Femur (tissue), 1 donor: ENCODE measurements around the gene OLFM2.
"Not testable (repeated sequence)": the region's sequence is repeated elsewhere in the genome, so short reads cannot be mapped to it uniquely, and the experiment has no call there.

Source experiments
- DNase-seq: peaks from one replicate; pipeline ENCODE4 v3.0.0-alpha.2; 2017

OLFM2 gene

DNA sequence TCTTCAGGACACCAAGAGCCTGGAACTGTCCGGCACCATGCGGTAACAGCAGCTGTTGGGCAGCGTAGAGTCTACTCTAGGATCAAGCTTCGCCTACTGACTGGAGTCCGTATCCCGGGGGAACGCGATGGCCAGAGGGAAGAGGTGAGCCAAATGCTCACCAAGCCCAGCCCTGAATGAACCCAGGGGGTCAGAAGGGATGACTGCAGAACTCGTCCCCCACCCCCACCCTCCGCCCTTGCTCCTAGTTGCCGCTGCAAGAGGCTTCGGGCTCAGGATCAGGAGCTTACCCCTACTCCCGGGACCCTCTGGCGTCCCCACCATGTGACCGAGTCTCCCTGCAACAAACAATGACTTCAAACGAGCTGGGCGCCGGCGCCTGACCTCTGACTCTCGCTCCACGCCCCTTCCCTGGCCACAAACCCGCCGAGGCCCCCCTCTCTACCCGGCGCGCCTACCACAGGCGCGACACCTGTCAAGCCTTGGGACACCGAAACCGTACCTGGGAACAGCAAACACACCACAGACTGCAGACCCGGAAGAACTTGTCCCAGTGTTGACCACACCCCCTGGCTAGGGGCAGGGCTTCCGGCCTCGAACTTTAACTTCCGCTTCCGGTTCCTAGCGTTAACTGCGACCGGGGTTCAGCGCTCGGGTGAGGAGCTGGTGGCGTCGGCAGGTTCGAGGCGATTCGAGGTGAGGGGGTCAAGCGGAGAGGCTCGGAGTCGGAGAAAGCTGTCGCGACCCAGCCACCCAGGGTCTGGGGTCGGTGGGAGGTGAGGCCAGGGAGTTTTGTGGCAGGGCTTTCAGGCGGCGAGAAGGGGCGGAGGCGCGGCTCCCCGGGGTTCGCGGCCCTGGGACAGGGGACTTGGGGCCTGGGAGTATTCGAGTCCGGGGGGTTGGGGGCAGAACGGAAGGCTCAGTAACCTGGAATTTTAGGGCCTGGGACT, 108.8 kb downstream of the OLFM2 start, which contains the start of gene UBL5:
TSS of gene UBL5 (plus strand) at position 630 of the 950 bp plus-strand sequence. CDS start 420 bp downstream, outside the sequence.
- DNase-seq, result peak; percentile 94

DNA sequence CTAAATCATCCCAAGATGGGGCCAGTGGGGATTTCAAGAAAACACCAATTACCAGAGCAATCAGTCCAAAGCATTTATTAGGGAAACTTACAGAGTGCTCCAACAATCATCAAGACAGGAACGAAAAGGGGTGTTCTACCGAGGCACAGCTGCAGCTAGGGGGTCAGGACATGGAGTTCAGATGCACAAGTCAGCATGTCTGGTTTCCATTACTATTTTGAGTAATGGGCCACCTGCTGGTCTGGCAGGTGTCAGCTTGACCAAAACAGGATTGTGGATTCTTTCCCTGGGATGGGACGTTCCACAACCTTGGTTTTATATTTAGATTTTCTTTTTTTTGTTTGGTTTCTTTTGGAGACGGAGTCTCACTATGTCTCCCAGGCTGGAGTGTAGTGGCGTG, 112.5 kb downstream of the OLFM2 start:
- no peak for DNase-seq

DNA sequence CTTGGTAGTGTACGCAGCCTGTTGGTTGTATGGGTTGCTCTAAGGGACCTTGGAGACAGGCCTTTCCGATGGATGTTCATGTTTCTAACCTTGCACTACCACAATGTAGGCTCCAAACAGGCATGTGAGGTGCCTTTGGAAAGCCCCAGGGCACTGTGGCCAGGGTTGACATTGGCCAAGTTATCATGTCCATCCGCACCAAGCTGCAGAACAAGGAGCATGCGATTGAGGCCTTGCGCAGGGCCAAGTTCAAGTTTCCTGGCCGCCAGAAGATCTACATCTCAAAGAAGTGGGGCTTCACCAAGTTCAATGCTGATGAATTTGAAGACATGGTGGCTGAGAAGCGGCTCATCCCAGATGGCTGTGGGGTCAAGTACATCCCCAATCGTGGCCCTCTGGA, 116.3 kb downstream of the OLFM2 start:
- DNase-seq, result not testable (repeated sequence)

DNA sequence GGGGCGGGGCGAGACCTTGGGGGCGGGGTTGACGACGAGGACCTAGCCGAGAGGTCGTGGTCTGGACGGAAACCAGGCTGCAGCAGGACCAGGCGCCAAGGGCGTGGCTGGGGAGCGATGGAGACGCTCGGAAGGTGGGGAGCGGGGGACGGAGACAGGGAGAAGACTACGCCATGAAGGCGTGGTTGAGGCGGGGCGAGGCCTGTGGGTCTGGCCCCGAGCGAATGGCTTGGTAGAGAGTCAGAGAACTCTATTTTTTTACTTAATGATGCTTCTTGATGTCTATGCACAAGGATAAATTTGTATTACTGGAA, 116.8 kb downstream of the OLFM2 start:
- DNase-seq, result no peak

DNA sequence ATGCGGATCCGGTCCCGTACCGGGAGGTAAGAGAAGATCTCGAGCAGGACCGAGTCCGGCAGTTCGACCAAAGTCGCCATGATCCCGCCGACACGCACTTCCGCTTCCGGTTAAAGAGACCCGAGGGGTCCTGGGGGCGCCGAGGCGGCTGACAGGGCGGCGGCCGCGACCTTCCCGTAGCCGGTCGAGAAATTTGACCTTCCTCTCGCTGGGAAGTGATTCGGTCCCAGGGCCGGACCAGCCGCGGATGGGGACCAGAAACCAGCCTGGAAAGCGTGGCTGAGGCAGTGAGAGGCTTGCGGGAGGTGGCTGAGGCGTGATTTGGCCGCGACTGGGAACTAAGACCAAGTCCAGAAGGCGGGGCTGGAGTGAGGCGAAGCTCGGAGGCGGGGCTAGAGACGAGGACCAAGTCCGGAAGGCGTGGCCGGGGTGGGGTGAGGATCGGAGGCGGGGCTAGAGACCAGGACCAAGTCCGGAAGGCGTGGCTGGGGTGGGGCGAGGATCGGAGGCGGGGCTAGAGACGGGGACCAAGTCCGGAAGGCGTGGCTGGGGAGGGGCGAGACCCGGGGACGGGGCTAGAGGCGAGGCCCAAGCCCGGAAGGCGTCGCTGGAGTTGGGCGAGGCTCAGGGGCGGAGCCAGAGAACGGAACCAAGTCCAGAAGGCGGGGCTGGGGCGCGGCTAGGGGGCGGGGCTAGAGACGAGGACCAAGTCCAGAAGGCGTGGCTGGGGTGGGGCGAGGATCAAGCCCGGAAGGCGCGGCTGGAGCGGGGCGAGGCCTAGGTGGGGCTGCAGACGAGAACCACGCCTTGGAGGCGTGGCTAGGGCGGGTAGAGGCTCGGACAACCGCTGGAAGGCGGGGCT, 117.3 kb downstream of the OLFM2 start, which contains the start of gene FBXL12:
TSS of gene FBXL12 (minus strand) at position 346 of the 862 bp plus-strand sequence. CDS start at position 80, 266 bp downstream.
- peak; percentile 100 for DNase-seq

DNA sequence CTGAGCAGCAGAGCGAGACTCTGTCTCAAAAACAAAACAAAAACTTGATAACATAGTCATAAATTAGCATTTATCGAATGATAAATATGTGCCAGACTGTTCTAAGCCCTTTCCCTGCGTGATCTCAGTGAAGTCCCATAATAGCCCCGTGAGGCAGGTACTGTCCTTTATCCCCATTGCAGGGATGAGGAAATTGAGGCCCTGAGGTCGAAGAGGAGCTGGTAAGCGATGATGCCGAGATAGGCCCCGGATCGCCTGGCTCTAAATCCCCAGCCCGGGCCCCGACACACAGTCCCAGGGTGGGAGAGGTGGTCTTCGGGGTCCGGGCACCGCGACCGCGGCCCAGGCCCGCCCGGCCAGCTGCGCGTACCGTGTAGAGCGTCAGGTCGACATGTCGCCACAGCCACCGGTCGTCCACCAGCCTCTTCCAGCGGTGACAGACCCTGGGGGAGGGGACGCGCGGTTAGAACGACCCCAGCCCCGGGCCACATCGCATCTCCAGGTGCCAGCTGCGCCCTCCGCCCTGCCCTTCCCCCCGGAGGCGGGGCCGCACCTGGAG, 118.1 kb downstream of the OLFM2 start:
- DNase-seq, result no peak

DNA sequence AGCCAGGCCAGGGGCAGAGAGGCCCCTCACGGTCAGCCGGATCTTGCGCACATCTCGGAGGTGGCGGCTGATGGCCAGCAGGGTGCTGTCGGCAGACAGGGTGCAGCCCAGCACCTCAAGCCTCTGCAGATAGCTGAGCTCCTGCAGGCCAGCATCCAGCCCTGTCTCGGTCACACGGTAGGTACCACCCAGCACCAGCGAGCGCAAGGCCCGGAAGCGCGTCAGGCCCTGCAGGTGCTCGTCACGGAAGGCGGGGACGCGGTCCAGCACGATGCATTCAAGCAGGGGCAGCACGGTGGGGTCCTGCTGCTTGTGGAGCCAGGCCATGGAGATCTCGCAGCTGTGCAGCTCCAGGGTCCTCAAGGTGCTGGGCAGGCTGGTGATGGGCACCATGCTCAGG, 125.2 kb downstream of the OLFM2 start:
- no peak for DNase-seq

DNA sequence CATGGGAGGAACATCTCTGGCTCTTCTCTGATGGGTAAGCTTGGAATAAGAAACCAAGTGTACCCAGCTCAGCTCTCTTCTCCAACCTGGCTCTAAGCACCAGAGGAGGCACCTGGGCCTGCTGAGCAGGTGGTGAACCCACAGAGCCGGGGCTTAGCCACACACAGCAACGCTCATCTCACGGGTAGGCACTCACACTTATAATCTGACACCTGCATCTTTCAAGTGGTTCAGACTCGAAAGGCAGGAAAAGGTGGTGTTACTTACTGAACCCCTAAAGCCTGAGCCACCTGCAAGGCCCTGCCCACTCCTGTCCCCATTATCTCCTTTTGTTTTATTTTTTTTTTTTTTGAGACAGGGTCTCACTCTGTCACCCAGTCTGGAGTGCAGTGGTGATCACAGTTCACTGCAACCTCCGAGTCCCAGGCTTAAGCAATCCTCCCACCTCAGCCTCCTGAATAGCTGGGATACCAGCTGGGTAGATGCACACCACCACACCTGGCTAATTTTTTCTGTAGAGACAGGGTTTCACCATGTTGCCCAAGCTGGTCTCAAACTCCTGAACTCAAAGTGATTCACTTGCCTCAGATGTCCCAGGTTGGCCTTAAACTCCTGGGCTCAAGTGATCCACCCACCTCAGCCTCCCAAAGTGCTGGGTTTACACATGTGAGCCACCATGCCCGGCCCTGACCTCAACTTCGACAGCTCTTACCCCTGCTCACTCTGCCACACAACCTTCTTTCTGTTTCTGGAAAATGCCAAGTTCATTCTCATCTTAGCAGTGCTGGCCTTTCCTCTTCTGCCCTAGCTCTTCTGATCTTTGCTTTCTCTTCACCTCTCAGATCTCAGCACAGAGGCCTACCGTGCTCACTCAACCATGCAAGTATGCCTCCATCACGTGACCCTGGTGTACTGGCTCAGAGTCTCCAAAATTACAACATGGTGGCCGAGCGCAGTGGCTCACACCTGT, 127.2 kb downstream of the OLFM2 start:
- DNase-seq, result no peak

DNA sequence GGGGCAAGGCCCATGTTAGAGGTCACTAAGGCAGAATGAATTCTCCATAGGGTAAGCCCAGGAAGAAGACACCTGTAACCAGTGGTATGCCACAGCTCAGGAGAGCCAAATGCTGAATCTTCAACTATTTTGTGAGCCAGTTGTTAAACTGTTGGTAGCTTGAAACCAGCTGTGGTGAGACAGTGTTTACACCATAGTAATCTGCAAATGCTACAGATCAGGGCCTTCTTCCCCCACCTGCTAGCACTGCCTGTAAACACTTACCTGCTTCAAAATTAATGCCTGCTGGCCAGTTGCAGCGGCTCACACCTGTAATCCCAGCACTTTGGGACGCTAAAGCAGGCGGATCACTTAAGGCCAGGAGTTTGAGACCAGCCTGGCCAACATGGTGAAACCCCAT, 129.5 kb downstream of the OLFM2 start:
- DNase-seq, result no peak
